Ishikawa (cell line): ENCODE data around the gene ZFP36L2.

ENCODE experiments used
- CREB1 ChIP-seq: IDR thresholded peaks from 2 replicates; pipeline ENCODE4 v1.6.1; 2012; ENCODE audit warnings: low read depth
- EP300 ChIP-seq: IDR thresholded peaks from 2 replicates; pipeline ENCODE4 v1.6.1; 2012; ENCODE audit warnings: borderline replicate concordance
- MAX ChIP-seq: IDR thresholded peaks from 2 replicates; pipeline ENCODE4 v1.6.1; 2012
- NFIC ChIP-seq: IDR thresholded peaks from 2 replicates; pipeline ENCODE4 v1.6.1; 2012
- REST ChIP-seq: IDR thresholded peaks from 2 replicates; pipeline ENCODE4 v1.6.1; 2012; ENCODE audit warnings: low read depth, mild to moderate bottlenecking
- TAF1 ChIP-seq: IDR thresholded peaks from 2 replicates; pipeline ENCODE4 v1.6.1; 2012; ENCODE audit warnings: low read depth, mild to moderate bottlenecking
- TCF12 ChIP-seq: IDR thresholded peaks from 2 replicates; pipeline ENCODE4 v1.6.1; 2012; ENCODE audit warnings: low read depth

- no peak for TF ChIP-seq TCF12
- no peak for TF ChIP-seq EP300
- TF ChIP-seq REST = no peak
- TF ChIP-seq MAX = no peak
- no peak for TF ChIP-seq CREB1
- TF ChIP-seq NFIC = no peak
- TF ChIP-seq TAF1 = no peak
Measured at GRCh38 chr2:43190311-43191052, 35.9 kb downstream of the ZFP36L2 start.
